SU-DHL-6 (cell line): Measurements from ENCODE around the gene WDR31.

Source experiments
- H2AFZ ChIP-seq: fragments of 200-600 bp; sonication (generic); 2 replicates; pipeline ENCODE4 v1.6.1; 2014; ENCODE audit warnings: low read depth, mild to moderate bottlenecking, moderate library complexity, mixed read lengths, antibody characterized with exemption, low read length; ENCODE audit not compliant: severe bottlenecking
- H3F3A ChIP-seq: fragments of 200-600 bp; shearing (Covaris generic); 2 replicates; pipeline ENCODE4 v1.6.0; 2016; ENCODE audit warnings: antibody characterized with exemption, mild to moderate bottlenecking; ENCODE audit not compliant: insufficient read depth
- H3K27ac ChIP-seq: fragments of 200-600 bp; sonication (generic); 2 replicates; pipeline ENCODE4 v1.5.1; 2016; ENCODE audit warnings: low read depth, mild to moderate bottlenecking, low read length, moderate library complexity, mixed read lengths
- H3K27me3 ChIP-seq: fragments of 200-600 bp; sonication (generic), shearing (Covaris generic); 2 replicates; pipeline ENCODE4 v1.6.0; 2014; ENCODE audit warnings: mild to moderate bottlenecking, low read length
- H3K36me3 ChIP-seq: fragments of 200-600 bp; sonication (generic); 2 replicates; pipeline ENCODE4 v1.6.1; 2014; ENCODE audit warnings: mild to moderate bottlenecking, low read length, mixed read lengths
- H3K4me2 ChIP-seq: fragments of 300-600, 200-600 bp; shearing (Covaris generic), sonication (generic); 2 replicates; pipeline ENCODE4 v1.6.0; 2014; ENCODE audit warnings: low read length, low read depth, mild to moderate bottlenecking; ENCODE audit not compliant: poor library complexity, severe bottlenecking
- H3K4me3 ChIP-seq: fragments of 200-600 bp; sonication (generic); 2 replicates; pipeline ENCODE4 v1.5.1; 2014; ENCODE audit warnings: antibody characterized with exemption, low read length, mild to moderate bottlenecking, mixed read lengths; ENCODE audit not compliant: insufficient read depth, poor library complexity, severe bottlenecking
- H3K79me2 ChIP-seq: fragments of 200-600 bp; sonication (generic); 2 replicates; pipeline ENCODE4 v1.6.1; 2014; ENCODE audit warnings: mild to moderate bottlenecking, low read length, moderate library complexity; ENCODE audit not compliant: insufficient read depth
- H3K9ac ChIP-seq: fragments of 200-600 bp; sonication (generic); 2 replicates; pipeline ENCODE4 v1.7.0; 2014; ENCODE audit warnings: mild to moderate bottlenecking, low read length
- H3K9me2 ChIP-seq: fragments of 200-600 bp; sonication (generic); replicated peaks from 2 replicates; pipeline ENCODE4 v1.6.1; 2014; ENCODE audit warnings: low read length; ENCODE audit not compliant: insufficient read depth
- H3K9me3 ChIP-seq: fragments of 200-600 bp; sonication (generic); 2 replicates; pipeline ENCODE4 v1.6.1; 2014; ENCODE audit warnings: low read length, mixed read lengths; ENCODE audit not compliant: insufficient read depth
- H4K20me1 ChIP-seq: fragments of 200-600 bp; sonication (generic); 2 replicates; pipeline ENCODE4 v1.6.1; 2014; ENCODE audit warnings: low read depth, mild to moderate bottlenecking, antibody characterized with exemption, low read length, moderate library complexity, mixed read lengths
- CTCF ChIP-seq: fragments of 200-600 bp; sonication (generic); IDR thresholded peaks from one replicate; pipeline ENCODE4 v1.5.1; 2017; ENCODE audit warnings: antibody characterized with exemption, mild to moderate bottlenecking, low read length, moderate library complexity; ENCODE audit not compliant: insufficient read depth, poor library complexity, severe bottlenecking
- EZH2phosphoT487 ChIP-seq: fragments of 200-600 bp; sonication (generic), shearing (Covaris generic); conservative IDR thresholded peaks from 2 replicates; pipeline ENCODE4 v1.6.1; 2018; ENCODE audit warnings: mild to moderate bottlenecking, antibody characterized with exemption, low read length, moderate library complexity, mixed read lengths

Gene WDR31

GRCh38 chr9:113331780-113332179, 8.3 kb downstream of the WDR31 start:
- no peaks in the 10 kb centered on the region for H3K9me3 ChIP-seq
- no peak overlapping the region for H3K9ac ChIP-seq
- H3K9me2 ChIP-seq: no peaks in the 10 kb centered on the region
- H3K36me3 ChIP-seq: no peaks in the 10 kb centered on the region
- no peaks in the 10 kb centered on the region for H3K79me2 ChIP-seq
- no peaks in the 10 kb centered on the region for H3F3A ChIP-seq
- H3K4me2 ChIP-seq: no peak overlapping the region
- no peak overlapping the region for H3K4me3 ChIP-seq
- H2AFZ ChIP-seq: no peak overlapping the region
- no peak overlapping the region for H3K27ac ChIP-seq
- TF ChIP-seq EZH2phosphoT487: no peak
- TF ChIP-seq CTCF: no peak
- no peaks in the 10 kb centered on the region for H4K20me1 ChIP-seq
- H3K27me3 ChIP-seq: no peaks in the 10 kb centered on the region

- Histone ChIP-seq H3K4me2 (no peak overlapping the region), H3F3A (no peaks in the 10 kb centered on the region), H3K9me2 (no peaks in the 10 kb centered on the region), H3K9ac (no peak overlapping the region), H3K9me3 (no peaks in the 10 kb centered on the region), H3K79me2 (no peaks in the 10 kb centered on the region), H3K27me3 (no peaks in the 10 kb centered on the region), H4K20me1 (no peaks in the 10 kb centered on the region), H3K27ac (no peak overlapping the region), H3K4me3 (no peak overlapping the region), H3K36me3 (no peaks in the 10 kb centered on the region), H2AFZ (no peak overlapping the region)
- TF ChIP-seq CTCF (no peak), EZH2phosphoT487 (no peak)
These were observed 11.9 kb downstream of the WDR31 start for GRCh38 chr9:113328045-113328782.

GRCh38 chr9:113326230-113326629, 13.8 kb downstream of the WDR31 start:
- Histone ChIP-seq H3K27me3 (no peaks in the 10 kb centered on the region), H3K36me3 (no peaks in the 10 kb centered on the region), H3K9me2 (no peaks in the 10 kb centered on the region), H3K4me3 (no peak overlapping the region), H4K20me1 (no peaks in the 10 kb centered on the region), H3F3A (no peaks in the 10 kb centered on the region), H3K79me2 (no peaks in the 10 kb centered on the region), H3K9me3 (no peaks in the 10 kb centered on the region), H3K9ac (no peak overlapping the region), H2AFZ (no peak overlapping the region), H3K4me2 (no peak overlapping the region), H3K27ac (no peak overlapping the region)
- TF ChIP-seq CTCF (no peak), EZH2phosphoT487 (no peak)
